Stomach (tissue), 9 donors: ENCODE data around the gene NUP85. TPM values are rescaled to one million over a fixed set of nuclear protein-coding genes. Genes with fewer than 3 reads are reported as not detected.

Experiments used
- DNase-seq, 2 donors: peaks; one replicate each; pipeline versions ENCODE4 v3.0.0 to v3.0.0-alpha.2; 2013 to 2019
- H3K27ac ChIP-seq, 5 donors: fragments of 200-600 bp in 4 of 5; sonication (generic) in 4 of 5; one replicate each; pipeline ENCODE4 v1.5.1; 2013 to 2019; ENCODE audit warnings: mild to moderate bottlenecking in 1 of 5, moderate library complexity in 1 of 5
- H3K27me3 ChIP-seq, 3 donors: fragments of 200-600 bp; sonication (generic); one replicate each; pipeline ENCODE4 v1.5.1; 2017 to 2019; ENCODE audit warnings: mixed run types in 1 of 3
- H3K36me3 ChIP-seq, 4 donors: fragments of 200-600 bp; sonication (generic); 1 replicate in 3 of 4; 2 replicates in 1 of 4; pipeline ENCODE4 v1.5.1; 2016 to 2019
- H3K4me1 ChIP-seq, 4 donors: fragments of 200-600 bp; sonication (generic); one replicate each; pipeline ENCODE4 v1.5.1; 2016 to 2019
- H3K4me3 ChIP-seq, 4 donors: fragments of 200-600 bp; sonication (generic) in 3 of 4; one replicate each; pipeline ENCODE4 v1.5.1; 2016 to 2019; ENCODE audit warnings: mild to moderate bottlenecking in 1 of 4
- H3K9me3 ChIP-seq, 4 donors: fragments of 200-600 bp; sonication (generic); one replicate each; pipeline ENCODE4 v1.5.1; 2016 to 2019
- EP300 ChIP-seq: sonication (generic); formaldehyde crosslinking; IDR thresholded peaks from one replicate; pipeline ENCODE4 v1.6.1; 2017; ENCODE audit warnings: antibody characterized with exemption
- POLR2A ChIP-seq, 4 donors: fragments of 450-650 bp; IDR thresholded peaks; one replicate each; pipeline ENCODE4 v1.6.1; 2016; ENCODE audit warnings: antibody characterized with exemption in 4 of 4, control low read depth in 2 of 4, mild to moderate bottlenecking in 1 of 4, moderate library complexity in 1 of 4
- POLR2AphosphoS5 ChIP-seq, 3 donors: sonication (generic); formaldehyde crosslinking; IDR thresholded peaks; one replicate each; pipeline ENCODE4 v1.6.1; 2016; ENCODE audit warnings: antibody characterized with exemption in 3 of 3
- WGBS, 5 donors: extraction: QIAGEN DNeasy Blood & Tissue Kit in 3 of 5; methylation state at CpG; one replicate each; pipeline versions ENCODE4 v1.1.5 to v1.1.7; 2013 to 2018; 5-methylcytosine and 5-hydroxymethylcytosine counted together
- intact Hi-C: fragments of 100-400 bp; cut with DNase I; formaldehyde crosslinking; loops from one replicate; pipeline ENCODE4 v1.15.1; 2023; ENCODE audit warnings: low total_unique reads
- polyA plus RNA-seq, 3 donors: library from polyadenylated mRNA; stranded (reverse); fragments of 200-250 nt; gene quantifications; one replicate each; pipeline ENCODE4 v1.2.3, GENCODE V29; 2013
- total RNA-seq, 5 donors: library from RNA; depleted of rRNA; stranded (reverse); fragments of >200 nt; gene quantifications; one replicate each; pipeline versions ENCODE4 v1.1.0 to v1.2.3, GENCODE V29; 2014 to 2016
- TF ChIP-seq, protein P1 (sequence below), 7 experiments: fragments of 450-650 bp in 4 of 7; fragments of 200-600 bp in 3 of 7; sonication (generic) in 3 of 7; IDR thresholded peaks; one replicate each; pipeline ENCODE4 v1.5.1; 2016 to 2019; ENCODE audit warnings: antibody characterized with exemption in 7 of 7, control low read depth in 2 of 7, mild to moderate bottlenecking in 1 of 7
- donor health status: healthy with polysubstance abuse.
- donor health status: Bipolar disorder and iron deficiency.
- donor health status: healthy.

Gene NUP85
- total and polyA plus RNA-seq, 8 donors = 20.3 to 220 (median 33.2) TPM

DNA sequence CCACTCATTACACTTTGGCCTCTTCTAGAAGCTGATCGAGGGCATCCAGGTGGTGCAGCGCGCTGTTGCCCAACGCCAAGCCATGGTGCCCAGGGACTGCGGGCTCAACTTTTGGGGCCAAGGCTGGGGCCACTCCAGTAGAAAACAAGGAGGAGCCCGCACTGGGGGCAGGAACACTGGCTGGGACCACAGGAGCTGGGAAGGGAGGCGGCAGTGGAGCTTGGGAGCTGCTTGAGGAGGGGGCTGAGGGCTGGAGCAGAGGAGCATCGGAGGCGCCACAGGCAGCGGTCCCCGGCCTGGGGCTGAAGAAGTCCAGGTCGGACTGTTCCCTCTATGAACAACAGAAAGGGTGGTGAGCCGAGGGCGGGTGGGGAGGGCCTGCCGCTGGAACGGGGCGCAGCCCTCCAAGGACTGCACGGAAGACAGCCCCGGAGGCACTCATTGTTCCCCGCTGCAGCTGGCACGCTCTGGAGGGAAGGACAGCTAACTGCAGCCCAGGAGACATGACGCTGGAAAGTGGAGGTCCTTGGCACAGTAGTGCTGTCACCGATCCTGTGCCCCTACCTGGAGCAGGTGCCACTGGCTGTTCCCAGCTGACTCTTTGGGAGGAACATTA, 34.4 kb downstream of the NUP85 start:
- H3K36me3 ChIP-seq = peaks cover 89 to 100% (median 100%) of the 10 kb centered on the region in 4 donors
- intact Hi-C loops = no loop called here
- peak overlapping the region in 1 of 5 donors; percentile 40 for H3K27ac ChIP-seq
- H3K9me3 ChIP-seq = no peaks in the 10 kb centered on the region
- 85 to 93% (median 91%) methylated on average over 16 to 23 of the region's 23 CpGs for WGBS, 5 donors
- DNase-seq = no peak
- H3K4me3 ChIP-seq = no peak overlapping the region
- TF ChIP-seq POLR2AphosphoS5 (IDR thresholded peaks at IDR 0.05) = no peak
- no peak for TF ChIP-seq EP300
- TF ChIP-seq, protein P1, sequence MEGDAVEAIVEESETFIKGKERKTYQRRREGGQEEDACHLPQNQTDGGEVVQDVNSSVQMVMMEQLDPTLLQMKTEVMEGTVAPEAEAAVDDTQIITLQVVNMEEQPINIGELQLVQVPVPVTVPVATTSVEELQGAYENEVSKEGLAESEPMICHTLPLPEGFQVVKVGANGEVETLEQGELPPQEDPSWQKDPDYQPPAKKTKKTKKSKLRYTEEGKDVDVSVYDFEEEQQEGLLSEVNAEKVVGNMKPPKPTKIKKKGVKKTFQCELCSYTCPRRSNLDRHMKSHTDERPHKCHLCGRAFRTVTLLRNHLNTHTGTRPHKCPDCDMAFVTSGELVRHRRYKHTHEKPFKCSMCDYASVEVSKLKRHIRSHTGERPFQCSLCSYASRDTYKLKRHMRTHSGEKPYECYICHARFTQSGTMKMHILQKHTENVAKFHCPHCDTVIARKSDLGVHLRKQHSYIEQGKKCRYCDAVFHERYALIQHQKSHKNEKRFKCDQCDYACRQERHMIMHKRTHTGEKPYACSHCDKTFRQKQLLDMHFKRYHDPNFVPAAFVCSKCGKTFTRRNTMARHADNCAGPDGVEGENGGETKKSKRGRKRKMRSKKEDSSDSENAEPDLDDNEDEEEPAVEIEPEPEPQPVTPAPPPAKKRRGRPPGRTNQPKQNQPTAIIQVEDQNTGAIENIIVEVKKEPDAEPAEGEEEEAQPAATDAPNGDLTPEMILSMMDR (IDR thresholded peaks at IDR 0.05) = no peak
- TF ChIP-seq POLR2A (IDR thresholded peaks at IDR 0.05) = no peak
- peaks cover 0 to 16% (median 6%) of the 10 kb centered on the region in 4 donors for H3K4me1 ChIP-seq
- no peaks in the 10 kb centered on the region for H3K27me3 ChIP-seq

DNA sequence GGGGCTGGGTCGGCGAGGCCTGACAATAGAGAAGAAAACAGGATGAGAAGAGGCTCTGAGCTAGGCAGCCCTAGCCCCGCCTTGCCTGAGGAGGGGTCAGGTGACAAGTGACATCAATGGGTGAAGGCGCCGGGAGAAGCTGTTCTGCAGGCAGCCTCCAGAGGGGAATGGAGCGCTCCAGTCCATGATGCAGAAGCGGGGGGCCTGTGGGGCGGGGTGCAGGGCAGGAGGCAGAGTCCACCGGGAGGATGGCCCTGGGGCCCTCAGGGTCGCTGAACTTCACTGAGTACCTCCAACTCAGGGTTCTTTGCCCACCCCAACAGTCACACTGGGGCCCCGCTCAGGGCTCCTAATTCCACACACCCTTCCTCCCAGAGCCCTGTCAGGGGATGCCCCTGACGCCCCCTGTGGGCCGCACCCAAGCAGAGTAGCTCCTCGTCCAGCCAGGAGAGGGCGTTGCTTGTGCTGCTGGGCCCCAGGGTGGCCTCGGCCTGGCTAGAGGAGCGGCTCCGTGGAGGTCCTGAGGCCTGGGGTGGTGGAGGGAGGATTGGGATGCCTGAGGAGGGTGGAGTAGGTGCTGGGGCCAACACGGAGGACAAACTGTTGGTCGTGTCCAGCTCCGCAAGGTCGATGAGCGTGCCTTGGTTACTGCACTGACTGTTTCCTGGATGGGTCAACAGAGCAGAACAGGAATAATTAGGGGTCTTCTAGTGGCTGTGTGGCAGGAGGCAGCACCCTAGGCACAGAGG, 35.1 kb downstream of the NUP85 start:
- TF ChIP-seq, protein P1 (IDR thresholded peaks at IDR 0.05) = peak in 3 of 7 experiments; percentile 9 to 23 (median 21)
- no peak for TF ChIP-seq EP300
- TF ChIP-seq POLR2AphosphoS5 (IDR thresholded peaks at IDR 0.05) = no peak
- TF ChIP-seq POLR2A (IDR thresholded peaks at IDR 0.05) = no peak
- intact Hi-C loops = no loop called here
- Histone ChIP-seq H3K27ac (peak overlapping the region in 2 of 5 donors; percentile 37 to 40), H3K27me3 (no peaks in the 10 kb centered on the region), H3K4me3 (no peak overlapping the region), H3K4me1 (peaks cover 0 to 16% (median 6%) of the 10 kb centered on the region in 4 donors), H3K9me3 (no peaks in the 10 kb centered on the region), H3K36me3 (peaks cover 89 to 100% (median 100%) of the 10 kb centered on the region in 4 donors)
- peak in 1 of 2 donors; percentile 51 for DNase-seq
- WGBS, 5 donors = 57 to 62% (median 59%) methylated on average over 22 to 23 of the region's 23 CpGs

DNA sequence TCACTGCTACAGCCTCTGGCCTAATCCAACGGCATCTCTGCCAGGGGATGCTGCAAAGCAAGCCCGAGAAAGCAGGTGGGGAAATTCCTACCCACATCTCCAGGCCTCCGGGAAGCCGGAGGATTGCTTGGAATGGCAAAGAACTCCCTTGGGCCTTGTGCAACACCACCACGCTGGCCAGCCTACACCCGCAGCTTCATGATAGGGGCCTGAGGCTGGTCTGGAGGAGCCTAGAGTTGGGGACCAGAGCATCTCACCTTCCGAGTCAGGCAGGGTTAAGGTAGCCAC, 35.6 kb downstream of the NUP85 start:
- Histone ChIP-seq H3K4me3 (no peak overlapping the region), H3K4me1 (peaks cover 0 to 16% (median 6%) of the 10 kb centered on the region in 4 donors), H3K27me3 (no peaks in the 10 kb centered on the region), H3K36me3 (peaks cover 89 to 100% (median 100%) of the 10 kb centered on the region in 4 donors), H3K9me3 (no peaks in the 10 kb centered on the region), H3K27ac (no peak overlapping the region)
- TF ChIP-seq, protein P1 (IDR thresholded peaks at IDR 0.05) = no peak
- TF ChIP-seq EP300 (no peak), POLR2A (IDR thresholded peaks at IDR 0.05) (no peak), POLR2AphosphoS5 (IDR thresholded peaks at IDR 0.05) (no peak)
- DNase-seq = no peak
- WGBS, 5 donors = 71 to 94% (median 91%) methylated on average over 5 to 7 of the region's 7 CpGs
- intact Hi-C loops = no loop called here

DNA sequence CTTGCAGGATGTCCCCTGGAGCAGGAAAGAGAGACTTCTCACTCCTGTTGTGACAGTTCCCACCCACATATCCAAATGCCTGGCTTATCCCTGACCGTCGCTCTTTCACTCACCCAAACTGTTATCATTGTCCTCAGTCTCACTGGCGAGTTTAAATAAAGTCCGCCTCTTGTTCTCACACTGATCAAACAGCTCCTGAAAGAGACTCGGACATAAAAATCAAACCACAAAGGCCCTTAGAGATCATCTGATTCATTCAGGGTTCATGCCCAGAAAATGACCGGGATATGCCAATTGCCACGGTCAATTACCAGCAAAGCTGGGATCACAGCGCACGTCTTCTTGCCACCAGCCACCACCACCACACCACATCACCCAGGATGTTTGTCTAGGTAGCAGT, 36.0 kb downstream of the NUP85 start:
- Histone ChIP-seq H3K4me3 (no peak overlapping the region), H3K27ac (peak overlapping the region in 1 of 5 donors; percentile 18), H3K36me3 (peaks cover 92 to 100% (median 100%) of the 10 kb centered on the region in 4 donors), H3K27me3 (no peaks in the 10 kb centered on the region), H3K4me1 (peaks cover 0 to 16% (median 6%) of the 10 kb centered on the region in 4 donors), H3K9me3 (no peaks in the 10 kb centered on the region)
- no peak for DNase-seq
- TF ChIP-seq POLR2AphosphoS5 (IDR thresholded peaks at IDR 0.05) (no peak), POLR2A (IDR thresholded peaks at IDR 0.05) (no peak)
- TF ChIP-seq, protein P1 (IDR thresholded peaks at IDR 0.05) = no peak
- intact Hi-C loops = no loop called here
- 86 to 87% (median 87%) methylated on average over 9 of the region's 9 CpGs for WGBS, 5 donors
